Omental fat pad (tissue), 4 donors: ENCODE data around the gene TMEM30A. TPM values are rescaled to one million over a fixed set of nuclear protein-coding genes. Genes with fewer than 3 reads are reported as not detected.

Source experiments
- ATAC-seq: fragments of 150-250 bp; one replicate; pipeline ENCODE4 v1.9.1; 2016; ENCODE audit warnings: mild to moderate bottlenecking, moderate library complexity; ENCODE audit not compliant: low FRiP score
- DNase-seq: peaks from one replicate; pipeline ENCODE4 v3.0.0-alpha.2; 2019; ENCODE audit warnings: low spot score
- total RNA-seq, 4 donors: library from RNA; depleted of rRNA; stranded (reverse); fragments of >200 nt; gene quantifications; one replicate each; pipeline ENCODE4 v1.1.0, GENCODE V29; 2016
- TF ChIP-seq, protein P1 (sequence below), 3 donors: fragments of 450-650 bp; IDR thresholded peaks; one replicate each; pipeline ENCODE4 v1.5.1; 2016 to 2017; ENCODE audit warnings: antibody characterized with exemption in 3 of 3, mild to moderate bottlenecking in 3 of 3, moderate library complexity in 2 of 3

TMEM30A gene
- total RNA-seq, 4 donors from 2014 or later: 45.2 to 84.3 (median 58.4) TPM

DNA sequence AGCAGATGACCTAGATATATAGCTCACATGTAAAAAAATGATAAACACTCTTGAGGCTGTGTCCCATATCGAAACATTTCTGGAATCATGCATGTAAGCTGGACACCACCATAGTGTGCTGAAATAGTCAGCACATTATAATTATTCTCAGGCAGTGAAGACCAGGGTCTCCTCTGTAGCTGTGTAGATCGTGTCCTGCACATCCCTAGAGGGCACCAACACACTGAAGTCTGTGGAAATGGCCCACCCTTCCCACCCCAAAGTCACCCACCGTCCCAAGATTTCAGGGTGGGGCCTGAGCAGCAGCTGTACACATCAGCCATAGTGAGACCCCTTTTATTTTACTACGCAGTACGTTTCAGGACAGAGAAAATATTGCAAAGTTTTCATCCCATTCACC, 21.0 kb upstream of the TMEM30A start:
- ATAC-seq: no peak
- TF ChIP-seq, protein P1, sequence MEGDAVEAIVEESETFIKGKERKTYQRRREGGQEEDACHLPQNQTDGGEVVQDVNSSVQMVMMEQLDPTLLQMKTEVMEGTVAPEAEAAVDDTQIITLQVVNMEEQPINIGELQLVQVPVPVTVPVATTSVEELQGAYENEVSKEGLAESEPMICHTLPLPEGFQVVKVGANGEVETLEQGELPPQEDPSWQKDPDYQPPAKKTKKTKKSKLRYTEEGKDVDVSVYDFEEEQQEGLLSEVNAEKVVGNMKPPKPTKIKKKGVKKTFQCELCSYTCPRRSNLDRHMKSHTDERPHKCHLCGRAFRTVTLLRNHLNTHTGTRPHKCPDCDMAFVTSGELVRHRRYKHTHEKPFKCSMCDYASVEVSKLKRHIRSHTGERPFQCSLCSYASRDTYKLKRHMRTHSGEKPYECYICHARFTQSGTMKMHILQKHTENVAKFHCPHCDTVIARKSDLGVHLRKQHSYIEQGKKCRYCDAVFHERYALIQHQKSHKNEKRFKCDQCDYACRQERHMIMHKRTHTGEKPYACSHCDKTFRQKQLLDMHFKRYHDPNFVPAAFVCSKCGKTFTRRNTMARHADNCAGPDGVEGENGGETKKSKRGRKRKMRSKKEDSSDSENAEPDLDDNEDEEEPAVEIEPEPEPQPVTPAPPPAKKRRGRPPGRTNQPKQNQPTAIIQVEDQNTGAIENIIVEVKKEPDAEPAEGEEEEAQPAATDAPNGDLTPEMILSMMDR (IDR thresholded peaks at IDR 0.05): no peak

DNA sequence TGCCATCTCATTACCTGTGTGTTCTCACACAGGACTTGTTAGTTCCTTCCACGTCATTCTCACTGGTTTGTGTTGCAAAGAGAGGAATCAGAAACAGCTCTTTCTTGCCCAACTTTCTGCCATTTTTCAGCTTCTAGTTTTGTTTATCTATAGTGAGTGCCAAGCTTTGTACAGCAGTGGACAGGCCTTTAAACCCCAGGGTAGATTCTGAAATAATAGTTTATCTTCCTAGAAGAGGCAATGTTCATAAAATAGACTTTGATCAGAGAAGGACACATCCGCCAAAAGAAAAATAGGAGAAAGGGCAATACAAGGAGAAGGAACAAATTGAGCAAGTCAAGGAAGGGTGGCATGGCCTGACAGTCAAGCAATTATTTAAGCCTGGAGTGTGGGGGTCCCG, 17.7 kb upstream of the TMEM30A start:
- TF ChIP-seq, protein P1 (IDR thresholded peaks at IDR 0.05): no peak
- no peak for ATAC-seq
- no peak for DNase-seq

More for the DNA sequence above, 21.0 kb upstream of the TMEM30A start:
- DNase-seq: no peak

DNA sequence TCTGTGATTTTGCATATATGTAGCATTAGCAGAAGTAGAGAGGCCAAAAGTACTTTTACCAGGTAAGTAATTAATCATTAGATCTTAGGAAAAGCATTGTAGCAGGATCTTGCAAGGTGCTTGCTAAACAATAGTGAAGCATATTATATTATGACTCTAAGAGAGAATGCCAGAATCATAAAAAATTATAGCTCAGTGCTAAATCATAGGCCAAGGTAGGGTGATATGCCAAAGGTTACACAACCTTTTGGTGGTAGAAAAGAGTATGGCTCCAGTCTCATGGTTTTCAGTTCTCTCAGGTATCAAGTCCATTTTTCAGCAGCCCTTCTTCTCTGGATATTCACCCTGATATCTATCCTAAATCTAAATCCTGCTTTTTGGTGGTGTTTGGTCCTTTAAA, 16.9 kb upstream of the TMEM30A start:
- ATAC-seq (no peak), DNase-seq (no peak)
- TF ChIP-seq, protein P1 (IDR thresholded peaks at IDR 0.05): no peak

DNA sequence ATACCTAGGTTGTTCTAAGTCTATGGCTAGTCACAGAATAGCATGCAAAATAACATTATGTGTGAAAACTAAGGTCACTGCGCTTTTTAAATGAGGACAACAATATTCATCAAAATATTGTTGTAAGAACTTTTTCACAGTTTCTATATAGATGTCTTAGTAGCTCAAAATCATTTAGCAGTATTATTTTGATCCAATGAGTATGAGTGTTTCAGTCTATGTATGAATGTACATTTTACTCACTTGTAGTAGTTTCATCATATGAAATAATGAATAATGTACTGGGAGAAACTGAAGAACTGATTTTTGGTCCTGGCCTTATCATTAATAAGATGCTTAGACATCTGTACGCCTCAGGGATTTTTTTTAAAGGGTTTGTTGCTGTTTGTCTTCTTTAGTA, 16.5 kb upstream of the TMEM30A start:
- ATAC-seq (no peak), DNase-seq (no peak)
- TF ChIP-seq, protein P1 (IDR thresholded peaks at IDR 0.05): no peak

DNA sequence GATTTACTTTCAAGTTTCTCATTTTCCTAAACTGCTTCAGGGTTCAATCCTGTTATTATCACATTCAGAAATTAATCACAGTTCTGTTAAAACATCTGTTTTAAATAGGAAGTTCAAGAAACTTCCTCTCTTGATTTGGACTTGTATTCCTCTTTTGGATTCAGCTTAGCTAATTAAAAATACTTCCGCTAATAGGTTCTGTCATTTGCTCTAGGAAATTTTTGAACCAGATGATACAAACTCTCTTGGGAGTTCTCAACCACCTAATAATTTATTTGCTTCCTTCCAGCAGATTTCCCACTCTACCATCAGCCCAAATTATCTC, 15.9 kb upstream of the TMEM30A start:
- no peak for DNase-seq
- no peak for ATAC-seq
- TF ChIP-seq, protein P1 (IDR thresholded peaks at IDR 0.05): no peak

DNA sequence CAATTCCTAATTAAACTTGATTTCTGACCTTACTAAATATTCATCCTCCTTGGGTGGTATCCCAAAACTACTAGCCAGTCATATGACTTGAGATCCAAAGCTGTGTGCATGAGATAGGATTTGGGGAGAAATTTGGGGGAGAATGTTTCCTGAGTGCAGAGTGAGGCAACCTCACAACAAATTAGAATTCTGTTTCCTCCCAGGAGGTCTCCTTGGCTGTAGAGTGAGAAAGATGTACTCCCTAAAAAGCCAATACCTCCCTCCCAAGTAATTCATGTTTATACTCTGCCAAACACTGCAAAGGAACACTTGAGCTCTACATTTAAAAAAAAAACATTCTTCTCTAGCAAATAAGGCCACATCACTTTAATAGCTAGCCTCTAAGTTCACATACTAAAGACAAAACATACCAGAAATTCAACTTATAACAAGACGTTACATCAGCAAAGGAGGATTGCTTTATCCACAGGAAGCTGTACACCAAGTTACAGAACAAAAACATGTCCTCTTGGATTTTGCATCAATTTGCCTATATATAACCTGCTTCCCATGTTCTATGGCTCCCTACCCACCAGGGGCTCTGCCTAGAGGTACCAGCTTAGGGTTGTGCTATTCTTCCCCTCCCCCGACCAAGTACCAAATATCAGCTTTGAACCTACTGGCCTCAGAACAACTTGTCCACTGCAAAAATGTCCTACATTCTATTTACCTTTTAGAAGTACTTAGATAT, 15.4 kb upstream of the TMEM30A start:
- ATAC-seq: no peak
- no peak for DNase-seq
- TF ChIP-seq, protein P1 (IDR thresholded peaks at IDR 0.05): no peak
